Kidney (tissue), 2 donors: ENCODE results near the gene GLT6D1. TPM values are rescaled to one million over a fixed set of nuclear protein-coding genes. Genes with fewer than 3 reads are reported as not detected.

Source experiments
- polyA plus RNA-seq: library from polyadenylated mRNA; stranded (reverse); fragments of 350-450 nt; fragmentation: Illumina TruSeq; extraction: RNeasy Lipid Tissue Mini Kit (QIAGEN cat#74804); gene quantifications from one replicate; pipeline ENCODE4 v1.2.3, GENCODE V29; 2014; ENCODE audit warnings: low read depth, low replicate concordance; ENCODE audit not compliant: insufficient read depth
- total RNA-seq: library from RNA; stranded (reverse); fragmentation: NEBNext Ultra II Directional; extraction: Animal tissue kit (Norgen Biotek cat#: 25700); gene quantifications from one replicate; pipeline ENCODE4 v1.2.1, GENCODE V29; 2021
- donor health status: DM: yes; HTN: yes; CAD: no.

The GLT6D1 gene
- total and polyA plus RNA-seq, 2 donors from 2014 or later, result not detected

Other genes with a start within 250 kb of the GLT6D1 start
- 22.0 TPM for gene PPP1R26, start 159.8 kb downstream of the GLT6D1 start, total RNA-seq
- 10.2 TPM for gene PPP1R26, start 159.8 kb downstream of the GLT6D1 start, polyA plus RNA-seq
- 29.1 TPM for gene MRPS2, start 138.9 kb downstream of the GLT6D1 start, total RNA-seq
- 92.7 TPM for gene MRPS2, start 138.9 kb downstream of the GLT6D1 start, polyA plus RNA-seq
- gene LCN1, start 118.1 kb downstream of the GLT6D1 start, total RNA-seq, result not detected
- gene LCN1, start 118.1 kb downstream of the GLT6D1 start, polyA plus RNA-seq, result not detected
- not detected for gene OBP2A, start 93.4 kb downstream of the GLT6D1 start, total RNA-seq
- gene OBP2A, start 93.4 kb downstream of the GLT6D1 start, polyA plus RNA-seq, result not detected
- not detected for gene PAEP, start 77.8 kb downstream of the GLT6D1 start, total RNA-seq
- not detected for gene PAEP, start 77.8 kb downstream of the GLT6D1 start, polyA plus RNA-seq
- not detected for gene LCN9, start 23.8 kb upstream of the GLT6D1 start, total RNA-seq
- gene LCN9, start 23.8 kb upstream of the GLT6D1 start, polyA plus RNA-seq, result not detected
- not detected for gene SOHLH1, start 59.9 kb upstream of the GLT6D1 start, total RNA-seq
- not detected for gene SOHLH1, start 59.9 kb upstream of the GLT6D1 start, polyA plus RNA-seq
- gene KCNT1, start 62.6 kb upstream of the GLT6D1 start, total RNA-seq, result not detected
- 0.15 TPM for gene KCNT1, start 62.6 kb upstream of the GLT6D1 start, polyA plus RNA-seq